GM19043 (cell line): Measurements from ENCODE around the gene DHCR24.

Experiments
- ATAC-seq: cut with Tn5 transposase; IDR thresholded peaks from one replicate; pipeline ENCODE4 v1.9.1; 2021; ENCODE audit warnings: low read depth; ENCODE audit not compliant: unreplicated experiment

Gene DHCR24

GRCh38 chr1:54866801-54867716, 19.9 kb downstream of the DHCR24 start:
- ATAC-seq, result no peak

- no peak for ATAC-seq
Observed at GRCh38 chr1:54865238-54866073, 21.5 kb downstream of the DHCR24 start.

- no peak for ATAC-seq
Observed at GRCh38 chr1:54864460-54865208, 22.4 kb downstream of the DHCR24 start.

GRCh38 chr1:54863267-54863665, 23.7 kb downstream of the DHCR24 start:
- no peak for ATAC-seq

GRCh38 chr1:54861070-54861761, 25.8 kb downstream of the DHCR24 start:
- no peak for ATAC-seq

- ATAC-seq, result no peak
Observed at GRCh38 chr1:54859700-54860391, 27.1 kb downstream of the DHCR24 start.

GRCh38 chr1:54857746-54858561, 29.0 kb downstream of the DHCR24 start:
- ATAC-seq, result no peak

GRCh38 chr1:54857141-54857540, 29.9 kb downstream of the DHCR24 start:
- no peak for ATAC-seq

GRCh38 chr1:54854381-54855020, 32.5 kb downstream of the DHCR24 start:
- ATAC-seq, result no peak

GRCh38 chr1:54853793-54854370, 33.1 kb downstream of the DHCR24 start:
- ATAC-seq, result no peak

GRCh38 chr1:54853096-54853792, 33.8 kb downstream of the DHCR24 start:
- no peak for ATAC-seq

GRCh38 chr1:54851936-54852524, 35.0 kb downstream of the DHCR24 start:
- ATAC-seq, result no peak

- ATAC-seq, result no peak
Observed at GRCh38 chr1:54851406-54851805, 35.6 kb downstream of the DHCR24 start.

- no peak for ATAC-seq
Observed at GRCh38 chr1:54850737-54851136, 36.3 kb downstream of the DHCR24 start.

- no peak for ATAC-seq
Observed at GRCh38 chr1:54850069-54850730, 36.8 kb downstream of the DHCR24 start.

- ATAC-seq, result no peak
Observed at GRCh38 chr1:54849219-54850068, 37.6 kb downstream of the DHCR24 start.
